Suppressor macrophage treated with lipopolysaccharide for 4 hours (primary cell): ENCODE data around the gene NKAP.
"Not testable (repeated sequence)": the region's sequence is repeated elsewhere in the genome, so short reads cannot be mapped to it uniquely, and the experiment has no call there.

Experiments
- DNase-seq: peaks from one replicate; pipeline ENCODE4 v3.0.0-alpha.2; 2020

The NKAP gene

DNA sequence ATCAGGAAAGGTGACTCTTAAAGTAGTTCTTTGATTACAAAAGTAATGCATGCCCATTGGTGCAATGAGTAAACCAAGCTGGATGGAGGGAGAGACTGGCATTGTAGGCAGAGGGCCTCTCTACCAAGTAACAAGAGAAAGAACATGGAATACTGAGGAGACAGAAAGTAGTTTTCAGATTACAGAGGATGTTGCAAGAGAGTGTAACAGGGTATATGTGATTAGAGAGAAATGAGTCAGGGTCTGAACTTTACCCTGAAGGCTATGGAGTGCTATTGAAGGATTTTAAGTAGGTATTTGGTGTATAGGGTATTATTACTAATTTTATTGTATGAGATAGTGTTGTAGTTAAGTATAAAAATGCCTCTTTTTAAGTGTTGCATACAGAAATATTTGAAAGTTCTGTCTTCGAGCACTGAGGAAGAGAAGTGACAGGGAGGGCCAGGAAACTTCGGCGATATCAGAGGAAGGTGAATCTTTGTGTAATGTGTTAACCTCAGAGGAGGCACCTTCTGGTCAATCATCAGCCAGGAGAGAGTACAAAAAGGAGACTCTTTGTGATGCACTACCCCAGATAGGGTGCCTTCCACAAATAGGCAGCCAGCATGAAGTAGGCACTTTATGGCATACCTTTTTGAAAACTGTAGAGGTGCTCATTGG is 8.2 kb downstream of the NKAP start:
- DNase-seq, result no peak

DNA sequence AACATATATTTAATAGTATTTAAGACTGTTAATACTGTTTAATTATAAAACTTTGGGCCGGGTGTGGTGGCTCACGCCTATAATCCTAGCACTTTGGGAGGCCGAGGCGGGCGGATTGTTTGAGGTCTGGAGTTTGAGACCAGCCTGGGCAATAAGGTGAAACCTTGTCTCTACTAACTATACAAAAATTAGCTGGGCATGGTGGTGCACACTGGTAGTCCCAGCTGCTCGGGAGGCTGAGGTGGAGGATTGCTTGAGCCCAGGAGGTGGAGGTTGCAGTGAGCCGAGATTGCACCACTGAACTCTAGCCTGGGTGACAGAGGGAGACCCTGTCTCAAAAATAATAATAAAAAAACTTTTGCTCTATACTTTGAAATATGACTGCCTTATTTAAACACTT is 21.2 kb downstream of the NKAP start:
- not testable (repeated sequence) for DNase-seq

DNA sequence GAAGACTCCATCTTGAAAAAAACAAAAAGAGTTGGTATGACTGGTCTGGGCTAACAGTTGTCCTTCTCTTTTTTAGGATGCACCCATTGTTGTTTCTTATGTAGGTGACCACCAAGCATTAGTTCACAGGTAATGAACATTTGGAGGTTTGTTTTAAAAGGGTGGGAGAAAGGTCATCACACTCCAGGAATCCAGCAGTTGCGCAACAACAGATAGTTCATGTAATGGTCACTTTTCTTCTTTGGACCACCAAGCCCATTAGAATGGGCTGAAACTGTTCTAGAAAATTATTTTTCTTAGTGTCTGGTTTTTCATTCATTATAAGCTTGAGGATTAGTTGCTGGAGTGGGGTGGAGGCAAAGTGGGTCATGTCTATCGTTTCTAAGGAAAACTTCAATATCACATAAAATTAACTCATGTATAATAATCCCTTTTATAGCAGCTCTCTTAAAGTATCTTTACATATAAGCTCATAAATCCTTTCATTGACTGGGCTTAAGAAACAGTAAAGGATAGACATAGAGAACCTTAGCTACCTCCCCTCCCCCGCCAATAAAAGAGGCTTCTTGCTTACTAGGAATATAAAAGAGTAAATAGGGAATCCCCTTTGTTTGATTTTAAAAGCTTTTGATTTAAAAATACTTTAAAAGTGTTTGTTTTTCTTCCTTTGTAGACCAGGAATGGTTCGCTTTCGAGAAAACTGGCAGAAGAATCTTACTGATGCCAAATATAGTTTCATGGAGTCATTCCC is 23.5 kb downstream of the NKAP start:
- DNase-seq, result no peak

DNA sequence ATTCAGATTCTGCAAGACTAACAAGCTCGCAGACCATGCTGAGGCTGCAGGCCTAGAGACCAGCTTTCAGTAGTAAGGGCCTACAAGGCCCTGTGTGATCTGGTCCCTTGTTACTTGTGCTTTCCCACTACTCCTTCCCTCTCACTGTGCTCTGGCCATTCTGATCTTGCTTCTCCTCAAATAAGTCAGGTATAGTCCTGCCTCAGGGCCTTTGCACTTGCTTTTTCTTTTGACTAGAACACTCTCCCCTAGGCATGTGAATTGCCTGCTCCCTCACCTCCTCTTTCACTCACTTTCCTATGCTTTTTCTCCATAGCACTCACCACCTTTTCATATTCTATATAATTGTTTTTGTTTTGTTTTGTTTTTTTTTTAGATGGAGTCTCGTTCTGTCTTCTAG is 25.7 kb downstream of the NKAP start:
- no peak for DNase-seq

DNA sequence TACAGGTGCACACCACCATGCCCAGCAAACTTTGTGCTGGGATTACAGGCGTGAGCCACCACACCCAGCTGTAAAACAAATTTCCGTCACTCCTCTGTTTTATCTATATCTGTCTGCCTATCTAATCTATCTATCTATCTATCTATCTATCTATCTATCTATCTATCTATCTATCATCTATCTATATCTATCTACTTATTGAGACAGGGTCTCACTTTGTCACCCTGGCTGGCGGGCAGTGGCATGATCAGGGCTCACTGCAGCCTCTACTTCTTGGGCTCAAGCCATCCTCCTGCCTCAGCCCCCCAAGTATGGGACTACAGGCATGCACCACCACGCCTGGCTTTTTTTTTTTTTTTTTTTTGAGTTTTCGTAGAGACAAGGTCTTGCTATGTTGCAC is 27.2 kb downstream of the NKAP start:
- DNase-seq, result no peak

DNA sequence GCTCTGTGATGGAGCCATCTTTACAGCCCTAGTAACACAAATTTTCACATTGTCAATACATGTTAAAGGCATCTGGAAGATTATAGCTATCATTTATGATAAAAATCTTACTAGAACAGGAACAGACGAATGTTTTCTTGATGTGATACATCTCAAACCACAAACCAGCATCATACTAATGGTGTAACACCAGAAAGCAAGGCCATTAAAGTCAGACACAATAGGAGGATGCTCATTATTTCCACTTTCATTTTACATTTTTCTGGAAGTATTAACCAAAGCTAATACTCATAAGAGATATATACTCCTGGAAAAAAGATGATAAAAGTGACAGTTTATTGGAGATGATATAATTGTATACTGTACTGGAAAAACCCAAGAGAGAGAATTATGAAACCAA is 42.6 kb downstream of the NKAP start:
- peak; percentile 46 for DNase-seq

DNA sequence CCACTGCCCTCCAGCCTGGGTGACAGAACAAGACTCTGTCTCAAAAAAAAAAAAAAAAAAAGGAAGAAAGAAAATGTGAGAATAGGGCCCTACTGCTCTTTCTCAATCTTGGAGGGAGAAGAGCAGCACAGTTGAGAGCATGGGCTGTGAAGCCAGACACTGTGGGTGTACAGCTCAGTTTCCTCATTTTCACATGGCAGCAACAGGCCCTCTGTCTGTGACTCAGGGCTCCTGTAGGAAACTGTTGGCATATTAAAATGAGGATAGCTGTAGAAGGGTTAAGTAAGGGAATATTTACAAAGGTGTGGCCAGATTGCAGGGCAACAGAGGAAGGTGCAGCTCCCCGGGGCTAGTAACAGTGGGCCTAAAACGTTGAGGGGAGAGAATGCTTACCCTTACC is 44.4 kb downstream of the NKAP start:
- peak; percentile 82 for DNase-seq

DNA sequence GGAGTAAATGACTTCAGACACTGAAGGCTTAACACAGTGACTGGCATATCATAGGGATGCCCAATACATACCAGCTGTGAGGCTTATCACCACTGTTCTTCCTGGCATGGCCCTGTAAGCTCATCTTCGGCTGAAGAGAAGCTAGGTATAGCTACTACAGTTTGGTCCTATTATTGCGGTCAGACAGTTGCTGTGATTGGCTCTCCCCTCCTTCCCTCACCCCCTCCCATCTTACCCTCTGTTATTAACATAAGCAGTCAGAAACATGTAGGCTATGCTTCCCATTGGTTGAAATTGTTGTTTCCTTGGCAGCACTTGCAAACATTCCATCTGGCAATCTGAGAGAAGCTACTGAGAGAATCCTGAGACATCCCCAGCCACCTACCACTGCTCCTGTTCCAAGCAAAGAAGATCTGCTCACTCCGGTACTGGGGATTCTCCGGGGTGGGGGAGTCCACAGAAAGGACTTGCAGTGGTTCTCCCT is 47.7 kb downstream of the NKAP start, which contains the start of gene AKAP14:
TSS of gene AKAP14 (plus strand) at position 51 of the 484 bp plus-strand sequence. CDS start 7,331 bp downstream, outside the sequence.
- no peak for DNase-seq

DNA sequence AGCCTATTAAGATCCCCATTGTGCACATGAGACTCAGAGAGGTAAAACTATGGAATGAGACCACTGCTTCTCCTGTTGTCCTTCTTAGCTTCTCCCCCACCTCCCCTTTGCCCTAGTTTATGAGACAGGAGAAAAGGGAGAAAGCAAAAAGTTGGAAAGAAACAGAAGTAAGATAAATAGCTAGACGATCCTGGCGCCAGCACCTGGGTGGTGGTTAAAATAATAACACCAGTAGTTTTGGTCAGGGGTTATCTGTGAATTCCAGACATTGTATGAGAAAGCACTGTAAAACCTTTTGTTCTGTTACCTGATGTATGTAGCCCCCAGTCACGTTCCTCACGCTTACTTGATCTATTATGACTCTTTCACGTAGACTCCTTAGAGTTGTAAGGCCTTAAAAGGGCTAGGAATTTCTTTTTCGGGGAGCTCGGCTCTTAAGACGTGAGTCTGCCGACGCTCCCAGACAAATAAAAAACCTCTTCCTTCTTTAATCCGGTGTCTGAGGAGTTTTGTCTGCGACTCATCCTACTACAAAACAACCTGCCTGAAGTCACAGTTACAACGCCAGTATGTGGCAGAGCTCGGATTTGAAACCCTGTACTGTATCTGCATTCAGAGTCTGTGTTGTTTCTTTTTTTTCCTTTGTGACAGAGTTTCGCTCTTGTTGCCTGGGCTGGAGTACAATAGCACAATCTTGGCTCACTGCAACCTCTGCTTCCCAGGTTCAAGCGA is 51.4 kb downstream of the NKAP start:
- not testable (repeated sequence) for DNase-seq

DNA sequence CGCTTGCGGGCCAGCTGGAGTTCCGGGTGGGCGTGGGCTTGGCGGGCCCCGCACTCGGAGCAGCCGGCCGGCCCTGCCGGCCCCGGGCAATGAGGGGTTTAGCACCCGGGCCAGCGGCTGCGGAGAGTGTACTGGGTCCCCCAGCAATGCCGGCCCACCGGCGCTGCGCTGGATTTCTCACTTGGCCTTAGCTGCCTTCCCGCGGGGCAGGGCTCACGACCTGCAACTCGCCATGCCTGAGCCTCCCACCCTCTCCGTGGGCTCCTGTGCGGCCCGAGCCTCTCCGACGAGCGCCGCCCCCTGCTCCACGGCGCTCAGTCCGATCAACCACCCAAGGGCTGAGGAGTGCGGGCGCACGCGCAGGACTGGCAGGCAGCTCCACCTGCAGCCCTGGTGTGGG is 52.9 kb downstream of the NKAP start:
- not testable (repeated sequence) for DNase-seq

DNA sequence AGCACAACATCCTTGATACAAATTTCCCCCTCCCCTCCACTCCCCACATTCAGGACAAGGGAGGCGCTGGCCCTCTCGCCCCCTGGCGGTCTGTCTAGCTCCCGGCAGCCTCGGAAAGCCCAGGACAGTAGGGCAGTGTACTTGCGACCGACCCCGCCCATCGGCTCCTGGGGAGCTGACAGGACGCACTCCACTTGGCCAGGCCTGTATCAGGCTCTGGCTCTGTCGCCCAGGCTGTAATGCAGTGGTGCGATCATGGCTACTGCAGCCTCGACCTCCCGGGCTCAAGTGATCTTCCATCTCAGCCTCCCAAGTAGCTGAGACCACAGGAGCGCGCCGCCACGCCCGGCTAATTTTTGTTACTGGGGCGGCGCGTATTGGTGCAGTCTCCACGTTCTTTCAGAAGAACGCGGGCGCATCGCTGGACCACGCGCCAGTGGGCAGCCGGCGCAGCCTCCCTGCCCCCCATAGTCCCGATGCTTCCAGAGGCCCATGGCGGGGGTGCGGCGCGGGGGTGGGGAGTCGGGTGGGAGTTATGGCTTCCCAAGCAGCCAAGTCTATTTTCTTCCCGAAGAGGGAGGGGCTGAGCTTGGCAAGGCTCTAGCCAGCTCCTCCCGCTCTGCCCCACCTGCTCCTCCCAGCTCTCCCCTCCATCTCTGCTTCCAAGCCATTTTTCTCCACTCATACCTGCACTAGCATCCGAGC is 55.7 kb downstream of the NKAP start:
- DNase-seq, result peak; percentile 69

DNA sequence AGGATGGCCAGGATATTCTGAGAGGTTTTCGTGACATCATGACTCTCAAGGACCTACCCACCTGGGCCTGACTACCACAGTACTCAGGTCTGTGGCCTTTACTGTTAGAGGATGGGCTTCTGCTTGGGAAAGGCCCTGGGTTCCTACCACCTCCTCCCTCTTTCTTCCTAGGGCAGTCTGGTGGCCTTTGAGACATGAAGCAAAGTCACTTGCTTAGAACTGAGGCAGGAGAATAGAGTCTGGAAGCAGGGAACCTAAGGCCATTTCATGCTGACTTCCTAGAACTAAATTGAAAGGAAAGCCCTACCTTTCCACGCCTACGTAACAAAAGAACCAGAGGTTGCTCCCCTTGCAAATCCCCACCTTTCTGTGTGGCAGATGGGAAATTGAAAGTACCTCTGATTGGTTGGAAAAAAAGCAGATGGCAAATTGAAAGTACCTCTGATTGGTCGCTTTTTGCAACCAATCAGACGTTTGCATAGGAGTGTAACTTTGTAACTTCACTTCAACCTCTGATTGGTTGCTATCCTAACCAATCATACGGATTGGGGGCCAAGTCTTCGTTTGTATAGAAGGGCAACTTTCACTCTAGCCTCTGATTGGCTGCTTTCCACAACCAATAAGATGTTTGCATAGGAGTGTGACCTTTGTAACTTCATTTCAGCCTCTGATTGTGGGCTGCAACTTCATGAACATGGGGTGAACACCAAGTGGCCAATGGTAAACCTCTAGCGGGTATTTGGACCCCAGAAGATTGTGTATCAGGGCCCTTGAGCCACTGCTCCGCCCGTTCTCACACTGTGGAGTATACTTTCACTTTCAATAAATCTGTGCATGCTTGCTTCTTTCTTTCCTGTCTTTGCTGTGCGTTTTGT is 57.8 kb downstream of the NKAP start:
- DNase-seq, result peak; percentile 14

DNA sequence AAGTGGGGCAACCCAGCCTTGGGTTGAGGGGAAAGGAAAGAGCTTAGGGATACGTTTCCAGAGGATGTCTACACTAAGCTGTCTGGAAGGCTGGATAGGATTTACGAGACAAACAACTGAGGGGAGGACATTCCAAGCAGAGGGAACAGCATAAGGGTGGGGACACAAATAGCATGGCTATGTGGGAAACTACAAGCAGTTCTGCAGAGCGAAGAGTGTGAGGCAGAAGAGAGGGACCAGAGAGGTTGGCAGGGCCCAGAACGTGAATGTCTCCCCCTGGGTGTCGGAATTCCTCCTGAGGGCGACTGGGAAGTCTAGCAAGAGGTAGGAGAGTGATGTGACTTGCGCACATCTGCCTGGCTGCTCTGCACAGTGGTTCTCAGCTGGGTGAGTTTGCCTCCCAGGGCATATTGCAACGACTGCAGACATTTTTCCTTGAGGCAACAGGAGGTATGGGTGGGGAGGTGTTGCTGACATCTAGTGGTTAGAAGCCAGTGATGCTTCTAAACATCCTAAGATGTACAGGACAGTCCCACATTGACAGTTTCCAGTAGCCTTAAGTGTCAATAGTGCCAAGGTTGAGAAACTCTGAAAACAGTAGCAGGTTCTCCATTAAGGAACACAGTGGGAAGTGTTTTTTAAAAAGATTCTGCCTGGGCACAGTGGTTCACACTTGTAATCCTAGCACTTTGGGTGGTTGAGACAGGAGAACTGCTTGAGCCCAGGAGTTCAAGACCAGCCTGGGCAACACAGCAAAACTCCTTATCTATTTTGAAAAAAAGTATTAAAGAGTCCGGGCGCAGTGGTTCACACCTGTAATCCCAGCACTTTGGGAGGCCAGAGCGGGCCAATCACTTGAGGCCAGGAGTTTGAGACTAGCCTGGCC is 62.8 kb downstream of the NKAP start:
- DNase-seq, result peak; percentile 47

DNA sequence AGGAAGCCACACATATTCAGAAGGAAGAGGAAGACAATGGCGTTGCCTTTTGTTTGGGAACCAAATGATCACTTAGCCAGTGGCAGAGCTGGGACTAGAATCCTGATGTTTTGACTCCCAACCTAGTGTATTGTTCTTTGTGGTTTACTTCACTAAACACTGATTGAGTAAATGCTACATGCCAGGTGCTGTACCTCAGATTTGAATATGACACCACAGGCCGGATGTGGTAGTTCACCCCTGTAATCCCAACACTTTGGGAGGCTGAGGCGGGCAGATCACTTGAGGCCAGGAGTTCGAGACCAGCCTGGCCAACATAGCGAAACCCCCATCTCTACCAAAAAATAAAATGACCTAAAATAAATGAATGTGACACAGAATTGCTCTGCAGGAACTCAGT is 63.5 kb downstream of the NKAP start:
- DNase-seq, result no peak

DNA sequence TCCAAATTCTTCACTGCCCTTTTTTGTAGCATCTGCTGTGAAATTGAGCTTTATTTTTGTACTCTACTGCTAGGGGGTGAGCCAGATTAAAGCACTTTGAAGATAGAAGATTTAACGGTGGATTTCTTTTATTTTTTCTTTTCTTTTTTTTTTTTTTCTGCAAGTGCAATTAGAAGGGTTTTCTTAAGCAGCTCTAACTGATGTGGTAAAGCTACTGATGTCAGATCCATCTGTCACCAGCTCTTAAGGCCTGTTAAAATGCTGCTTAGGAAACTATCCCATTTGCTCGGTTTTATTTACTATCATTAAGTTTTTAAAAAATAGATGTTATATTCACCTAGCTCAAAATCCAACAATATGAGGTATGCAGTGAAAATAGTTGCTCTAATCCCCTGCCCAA is 64.8 kb downstream of the NKAP start:
- no peak for DNase-seq

DNA sequence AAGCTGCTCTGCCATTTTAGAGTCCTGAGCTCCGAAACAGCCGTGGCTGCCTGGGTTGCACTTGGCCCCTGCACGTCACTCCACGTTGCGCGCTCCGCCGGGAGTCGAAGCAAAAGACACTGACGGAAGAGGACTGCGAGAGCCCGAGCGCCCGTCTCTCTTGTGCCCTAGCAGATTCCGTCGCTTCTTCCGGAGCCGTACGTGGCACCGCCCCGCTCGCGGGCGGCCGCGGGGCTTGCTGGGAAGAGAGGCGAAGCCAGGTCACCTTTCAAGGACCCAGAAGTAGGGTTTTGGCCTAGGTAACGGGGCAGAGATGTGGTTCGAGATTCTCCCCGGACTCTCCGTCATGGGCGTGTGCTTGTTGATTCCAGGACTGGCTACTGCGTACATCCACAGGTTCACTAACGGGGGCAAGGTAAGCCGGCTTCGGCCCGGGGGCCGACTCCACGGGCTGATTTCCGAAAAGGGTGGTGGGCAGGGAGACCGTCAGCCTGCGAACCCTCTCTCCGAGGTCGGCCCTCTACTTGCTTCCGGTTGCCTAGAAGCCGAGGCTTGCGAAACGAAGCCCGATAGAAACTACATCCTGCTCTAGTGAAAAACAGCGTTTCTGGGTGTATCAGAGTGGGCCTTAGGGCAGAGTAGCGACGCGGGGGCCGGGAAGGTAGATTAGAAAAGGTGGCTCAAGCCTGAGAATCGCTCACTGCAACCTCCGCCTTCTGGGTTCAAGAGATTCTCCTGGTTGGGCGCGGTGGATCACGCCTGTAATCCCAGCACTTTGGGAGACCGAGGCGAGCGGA is 71.8 kb downstream of the NKAP start, which contains the start of the genes NDUFA1 and RNF113A:
TSS of gene NDUFA1 (plus strand) at position 234 of the 797 bp plus-strand sequence. CDS start at position 314, 80 bp downstream.
TSS of gene RNF113A (minus strand) at position 135 of the 797 bp plus-strand sequence. CDS start at position 15, 120 bp downstream.
- peak; percentile 90 for DNase-seq

DNA sequence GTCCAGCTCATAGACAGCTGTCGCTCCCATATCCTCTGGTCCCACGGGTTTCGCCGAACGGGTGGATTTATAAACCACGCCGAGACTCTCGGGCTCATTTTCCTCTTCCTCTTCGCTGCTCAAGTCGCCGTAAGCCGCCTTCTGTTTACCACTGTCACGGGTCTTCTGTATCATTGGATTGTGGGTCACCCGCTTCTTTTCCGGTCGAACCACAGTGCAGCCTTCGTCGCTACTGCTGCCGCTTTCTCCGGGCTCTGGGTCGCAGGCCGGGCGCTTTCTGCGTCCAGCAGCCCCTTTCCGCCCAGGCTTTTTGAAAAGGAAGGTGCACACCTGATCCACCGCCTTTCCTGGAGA is 72.3 kb downstream of the NKAP start:
- DNase-seq, result peak; percentile 44
